HG03045 (cell line): ENCODE measurements around the gene ELSPBP1.
"Not testable (repeated sequence)": the region's sequence is repeated elsewhere in the genome, so short reads cannot be mapped to it uniquely, and the experiment has no call there.

Experiments
- ATAC-seq: cut with Tn5 transposase; IDR thresholded peaks from one replicate; pipeline ENCODE4 v1.9.1; 2021; ENCODE audit warnings: mild to moderate bottlenecking, moderate library complexity; ENCODE audit not compliant: unreplicated experiment

The ELSPBP1 gene

DNA sequence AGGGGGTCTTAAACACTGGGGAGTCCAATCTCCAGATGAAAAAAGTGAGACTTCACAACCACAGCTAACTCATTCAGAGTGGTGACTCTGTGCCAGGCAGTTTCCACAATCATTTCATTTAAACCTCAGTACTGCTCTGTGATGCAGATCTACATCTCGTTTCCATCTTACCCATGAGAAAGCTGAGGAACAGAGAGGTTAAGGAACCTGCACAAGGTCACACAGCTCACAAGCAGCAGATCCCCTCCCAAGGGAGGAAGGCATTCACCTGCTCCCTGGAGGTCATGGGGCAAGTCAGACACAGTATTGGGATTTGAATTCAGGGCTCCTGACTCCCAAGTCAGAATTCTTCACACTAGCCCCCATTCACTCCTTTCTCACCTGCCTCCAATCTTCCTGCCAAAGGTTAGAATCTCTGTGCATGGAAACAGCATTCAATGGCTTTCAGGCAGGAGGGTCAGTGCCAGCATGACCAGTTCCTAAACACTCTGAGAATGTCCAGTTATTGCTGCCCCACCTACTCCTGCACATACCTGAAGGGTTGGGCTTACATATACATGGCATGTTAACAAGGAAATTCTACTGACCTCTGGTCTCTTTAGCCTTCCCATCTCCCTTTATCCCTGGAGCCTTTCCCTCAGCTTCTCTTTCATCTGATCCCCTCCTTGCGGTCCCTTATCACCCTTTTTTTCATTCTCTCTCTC is 47.6 kb downstream of the ELSPBP1 start:
- no peak for ATAC-seq

DNA sequence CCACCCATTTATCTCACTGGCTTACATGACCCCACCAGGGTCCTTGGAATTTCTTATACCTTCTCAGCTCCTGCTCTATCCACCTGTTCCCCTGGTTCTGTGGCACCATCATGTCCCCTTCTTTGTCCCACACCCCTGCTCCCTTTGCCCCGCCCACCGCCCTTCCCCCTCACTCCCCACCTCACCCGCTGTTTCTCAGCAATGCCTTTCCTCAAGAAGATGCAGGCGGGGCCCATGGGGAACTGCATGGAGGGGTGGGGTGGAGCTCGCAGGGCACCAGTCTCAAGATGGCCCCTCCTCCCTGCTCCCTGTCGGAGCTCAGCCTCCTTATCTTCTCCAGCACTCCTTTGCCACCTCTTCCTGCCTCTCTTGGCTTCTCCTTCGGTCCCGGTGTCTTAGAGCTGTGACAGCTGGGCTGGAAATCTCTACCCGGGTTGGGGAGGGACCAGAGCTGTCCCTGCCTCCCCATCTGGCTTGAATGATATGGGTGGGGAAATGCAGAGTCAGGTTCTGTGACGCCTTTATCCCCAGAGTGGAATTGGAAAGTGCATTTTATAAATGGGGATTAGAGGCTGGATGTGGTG is 49.3 kb downstream of the ELSPBP1 start, which contains the start of gene CABP5:
Gene CABP5, minus strand, starts transcription at position 405 of the 584 bp plus-strand sequence. Its CDS starts 157 bp downstream, at position 248.
- ATAC-seq: no peak

DNA sequence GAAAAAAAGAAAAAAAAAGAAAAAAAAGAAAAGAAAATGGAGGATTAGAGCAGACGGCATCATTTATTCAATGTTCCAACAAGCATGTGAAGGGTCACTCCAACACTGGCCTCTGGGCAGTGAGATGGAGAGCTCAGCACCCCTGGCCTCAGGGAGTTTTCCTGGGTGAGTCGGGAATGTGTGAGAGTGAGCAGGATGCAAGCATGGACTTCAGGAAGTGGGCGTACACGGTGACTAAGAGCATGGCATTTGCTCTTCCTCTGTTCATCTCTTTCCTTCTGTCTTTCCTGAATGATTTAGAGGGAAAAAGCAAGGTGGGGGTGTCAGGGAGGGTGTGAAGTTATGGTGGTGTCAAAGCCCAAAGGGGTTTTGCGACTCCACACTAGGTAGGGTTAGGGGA is 50.1 kb downstream of the ELSPBP1 start:
- ATAC-seq: no peak

DNA sequence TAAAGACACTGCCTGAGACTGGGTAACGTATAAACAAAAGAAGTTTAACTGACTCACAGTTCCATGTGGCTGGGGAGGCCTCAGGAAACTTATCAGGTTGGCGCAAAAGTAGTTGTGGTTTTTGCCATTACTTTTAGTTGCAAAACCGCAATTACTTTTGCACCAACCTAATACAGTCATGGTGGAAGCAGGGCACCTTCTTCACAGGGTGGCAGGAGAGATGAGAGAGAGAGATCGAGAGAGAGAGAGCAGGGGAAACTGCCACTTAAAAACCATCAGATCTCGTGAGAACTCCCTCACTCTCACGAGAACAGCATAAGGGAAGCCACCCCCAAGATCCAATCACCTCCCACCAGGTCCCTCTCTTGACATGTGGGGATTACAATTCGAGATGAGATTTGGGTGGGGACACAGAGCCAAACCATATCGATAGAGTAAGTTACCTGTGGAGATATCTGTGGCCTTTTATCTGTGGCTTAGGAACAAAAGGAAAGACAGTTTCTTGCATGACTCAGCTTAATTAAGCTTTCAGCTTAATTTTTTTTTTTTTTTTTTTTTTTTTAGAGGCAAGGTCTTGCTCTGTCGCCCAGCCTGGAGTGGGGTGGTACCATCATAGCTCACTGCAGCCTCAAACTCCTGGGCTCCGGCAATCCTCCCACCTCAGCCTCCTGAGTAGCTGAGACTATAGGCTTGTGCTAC is 57.1 kb downstream of the ELSPBP1 start:
- ATAC-seq: no peak

DNA sequence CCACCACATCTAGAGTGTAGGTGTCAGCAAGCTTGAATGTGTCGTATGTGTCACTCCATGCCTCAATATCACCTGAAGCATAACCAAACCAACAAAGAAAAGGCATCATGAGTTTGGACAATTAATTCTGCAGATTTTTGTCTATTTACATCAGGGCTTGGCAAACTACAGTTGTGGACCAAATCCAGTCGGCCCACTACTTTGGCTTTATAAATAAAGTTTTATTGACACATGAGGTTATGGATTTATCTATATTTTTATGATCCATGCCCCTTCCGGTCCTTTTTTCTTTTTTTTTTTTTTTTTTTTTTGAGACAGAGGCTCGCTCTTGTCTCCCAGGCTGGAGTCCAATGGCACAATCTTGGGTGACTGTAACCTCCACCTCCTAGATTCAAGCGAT is 58.6 kb downstream of the ELSPBP1 start:
- ATAC-seq: no peak

DNA sequence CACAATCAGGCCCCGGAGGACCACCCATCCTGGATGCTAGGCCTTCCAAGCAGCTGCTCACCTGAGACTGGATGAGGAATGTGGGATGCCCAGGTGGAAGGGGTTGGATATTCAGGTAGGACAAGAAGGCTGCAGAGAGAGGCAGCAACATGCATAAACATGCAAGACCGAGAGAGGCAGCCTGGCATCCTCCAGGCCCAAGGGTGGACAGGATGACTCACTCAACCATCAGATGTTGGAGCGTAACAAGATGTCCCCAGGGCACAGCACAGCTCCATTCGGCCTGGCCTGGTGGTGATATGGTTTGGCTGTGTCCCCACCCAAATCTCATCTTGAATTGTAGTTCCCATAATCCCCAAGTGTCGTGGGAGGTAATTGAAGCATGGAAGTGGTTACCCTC is 59.4 kb downstream of the ELSPBP1 start:
- ATAC-seq: no peak

DNA sequence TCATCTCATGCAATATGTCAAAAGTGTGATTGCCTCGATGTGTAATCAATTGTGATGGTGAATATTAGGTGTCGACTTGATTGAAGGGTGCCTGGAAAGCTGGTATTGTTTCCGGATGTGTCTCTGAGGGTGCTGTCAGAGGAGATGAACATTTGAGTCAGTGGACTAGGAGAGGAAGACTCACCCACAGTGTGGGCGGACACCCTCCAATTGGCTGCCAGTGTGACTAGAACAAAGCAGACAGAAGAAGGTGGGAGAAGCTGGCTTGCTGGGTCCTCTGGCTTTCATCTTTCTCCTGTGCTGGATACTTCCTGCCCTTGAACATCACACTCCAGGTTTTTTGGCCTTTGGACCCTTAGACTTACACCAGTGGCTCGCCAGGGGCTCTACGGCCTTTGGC is 64.9 kb downstream of the ELSPBP1 start:
- no peak for ATAC-seq

DNA sequence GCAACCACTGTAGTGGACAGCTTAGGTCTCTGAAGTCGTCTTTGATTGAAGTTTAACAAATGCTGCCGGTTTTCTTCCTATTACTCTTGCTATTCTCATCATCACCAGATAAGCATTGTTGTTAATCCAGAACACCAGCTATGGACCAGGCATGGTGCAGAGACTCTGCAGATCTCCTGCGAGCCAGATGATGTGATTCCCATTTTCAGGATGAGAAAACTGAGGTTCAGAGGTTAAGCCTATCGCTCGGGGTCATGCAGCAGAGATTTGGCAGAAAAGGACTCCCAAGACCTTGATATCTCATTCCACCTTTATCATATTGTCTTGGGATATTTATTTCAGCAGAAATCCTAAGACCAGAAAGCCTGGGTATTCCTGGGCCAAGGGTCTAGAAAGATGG is 65.9 kb downstream of the ELSPBP1 start:
- no peak for ATAC-seq

DNA sequence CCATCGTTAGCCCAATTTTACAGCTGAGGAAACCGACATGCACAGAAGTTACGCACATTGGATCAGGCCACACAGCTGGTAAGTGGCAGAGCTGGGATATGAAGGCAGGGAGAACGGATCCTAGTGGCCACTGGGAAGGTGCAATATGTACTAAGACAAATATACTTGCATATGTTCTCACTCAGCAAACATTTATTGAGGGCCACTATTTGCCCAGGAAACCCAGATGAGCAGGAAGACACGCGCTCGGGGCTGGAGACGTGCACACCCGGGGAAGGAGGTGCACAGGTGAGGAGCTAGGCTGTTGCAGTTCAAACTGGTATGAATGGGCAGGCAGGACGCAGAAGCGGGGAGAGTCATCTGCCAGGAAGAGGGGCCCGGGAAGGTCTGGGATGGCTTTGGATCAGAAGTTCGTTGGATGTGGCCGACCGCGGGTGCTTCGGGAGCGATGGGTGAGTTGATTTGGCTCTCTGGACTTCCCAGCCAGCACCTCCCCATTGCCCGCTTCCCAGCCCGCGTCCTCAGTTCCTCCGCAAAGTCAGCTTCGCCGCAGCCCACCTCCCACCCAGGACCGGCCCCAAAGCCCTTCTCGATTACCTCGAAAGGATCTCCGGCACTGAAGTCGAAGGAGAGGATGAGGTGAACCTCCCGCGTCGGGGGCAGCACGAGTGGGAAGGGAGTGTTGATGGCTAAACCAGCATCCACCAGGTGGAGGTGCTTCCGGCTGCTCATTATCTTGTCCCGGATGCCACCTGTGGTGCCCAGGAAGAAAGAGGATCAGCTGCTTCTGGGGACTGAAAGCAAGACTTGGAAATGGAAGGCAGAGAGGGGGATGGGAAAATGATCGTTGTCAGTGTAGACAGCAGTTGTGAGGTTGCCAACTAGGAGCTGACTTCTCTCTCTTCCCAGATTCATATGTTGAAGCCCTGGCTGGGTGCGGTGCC is 67.2 kb downstream of the ELSPBP1 start:
- no peak for ATAC-seq

DNA sequence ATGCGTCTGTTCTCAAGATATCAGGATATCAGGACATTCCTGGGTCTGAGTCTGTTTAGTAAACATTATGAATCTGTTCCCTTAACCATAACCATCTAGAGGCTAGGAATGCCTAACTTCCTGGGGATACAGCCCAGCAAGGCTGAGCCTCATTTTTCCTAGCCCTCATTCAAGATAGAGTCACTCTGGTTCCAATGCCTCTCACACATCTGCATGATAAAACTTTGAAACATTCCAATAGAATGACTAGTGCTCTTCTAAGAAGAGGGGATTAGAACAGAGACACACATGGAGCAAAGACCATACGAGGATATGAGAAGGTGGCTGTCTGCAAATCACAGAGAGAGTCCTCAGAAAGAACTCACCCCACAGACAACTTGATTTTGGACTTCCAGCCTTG is 70.1 kb downstream of the ELSPBP1 start:
- ATAC-seq: no peak

DNA sequence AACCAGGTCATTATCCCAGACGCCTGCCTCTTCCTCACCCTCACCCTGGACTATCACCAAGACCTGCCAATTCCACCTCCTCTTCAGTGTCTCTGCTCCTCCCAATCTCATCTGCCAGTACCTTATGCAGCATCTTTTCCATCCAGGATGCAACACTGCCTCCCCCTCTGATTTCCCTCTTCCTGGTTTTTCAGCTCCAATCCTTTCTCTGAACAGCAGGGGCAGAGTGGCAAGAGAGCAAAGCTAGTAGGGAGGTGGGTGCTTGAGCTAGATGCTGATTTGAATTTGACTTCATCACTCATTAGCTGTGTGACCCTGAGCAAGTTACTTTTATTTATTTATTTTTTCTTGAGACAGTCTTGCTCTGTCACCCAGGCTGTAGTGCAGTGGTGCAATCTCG is 75.0 kb downstream of the ELSPBP1 start:
- ATAC-seq: no peak

DNA sequence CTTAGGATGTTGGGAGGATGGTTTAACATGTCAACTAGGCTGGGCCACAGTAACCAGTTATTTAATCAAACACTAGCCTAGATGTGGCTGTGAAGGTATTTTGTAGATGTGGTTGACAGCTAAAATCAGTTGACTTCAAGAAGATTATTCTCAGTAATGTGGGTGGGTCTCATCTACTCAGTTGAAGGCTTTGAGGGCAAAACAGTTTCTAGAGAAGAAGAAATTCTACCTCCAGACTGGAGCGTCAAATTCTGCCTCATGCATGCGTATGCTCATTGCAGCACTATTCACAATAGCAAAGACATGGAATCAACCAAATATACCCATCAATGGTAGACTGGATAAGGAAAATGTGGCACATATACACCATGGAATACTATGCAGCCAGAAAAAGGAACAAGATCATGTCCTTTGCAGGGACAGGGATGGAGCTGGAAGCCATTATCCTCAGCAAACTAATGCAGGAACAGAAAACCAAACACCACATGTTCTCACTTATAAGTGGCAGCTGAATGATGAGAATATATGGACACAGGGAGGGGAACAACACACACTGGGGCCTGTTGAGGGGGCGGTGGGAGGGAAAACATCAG is 75.8 kb downstream of the ELSPBP1 start:
- not testable (repeated sequence) for ATAC-seq
